NCI-H526 treated with DMSO at 0.1 percent for 48 hours (cell line): ENCODE measurements around the gene KLC4.

Experiments
- DNase-seq: peaks from one replicate; lab custom pipeline; 2025; lab: John Stamatoyannopoulos, UW

KLC4 gene

GRCh38 chr6:43059168-43060033 lies at the start of gene KLC4, which contains the start of gene MRPL2:
Gene KLC4, plus strand, starts transcription at chr6:43059631. Its CDS starts 1,705 bp downstream, at chr6:43061336.
Gene MRPL2, minus strand, starts transcription at chr6:43059434. Its CDS starts 53 bp downstream, at chr6:43059381.
- DNase-seq, result peak; percentile 98

- DNase-seq, result no peak
Observed at GRCh38 chr6:43011207-43011606, 48.2 kb upstream of the KLC4 start.

GRCh38 chr6:43012364-43012763 lies 47.1 kb upstream of the KLC4 start:
- DNase-seq, result no peak

- DNase-seq, result no peak
Observed at GRCh38 chr6:43013097-43013842, 46.2 kb upstream of the KLC4 start.

GRCh38 chr6:43013843-43014433 lies 45.5 kb upstream of the KLC4 start, which contains the start of the genes KLHDC3 and MEA1:
Gene KLHDC3, plus strand, starts transcription at chr6:43014249. Its CDS starts 2,944 bp downstream, at chr6:43017193.
Gene MEA1, minus strand, starts transcription at chr6:43013946. Its CDS starts 133 bp downstream, at chr6:43013813.
- DNase-seq, result peak; percentile 99

GRCh38 chr6:43014434-43014909 lies 45.0 kb upstream of the KLC4 start:
- no peak for DNase-seq

GRCh38 chr6:43016176-43016942 lies 43.1 kb upstream of the KLC4 start:
- no peak for DNase-seq

GRCh38 chr6:43016943-43017334 lies 42.5 kb upstream of the KLC4 start:
- no peak for DNase-seq

- DNase-seq, result no peak
Observed at GRCh38 chr6:43019152-43019551, 40.3 kb upstream of the KLC4 start.

GRCh38 chr6:43020052-43020705 lies 39.3 kb upstream of the KLC4 start:
- DNase-seq, result no peak

- DNase-seq, result no peak
Observed at GRCh38 chr6:43020847-43021246, 38.6 kb upstream of the KLC4 start.

GRCh38 chr6:43021270-43022047 lies 38.0 kb upstream of the KLC4 start, which contains the start of gene RRP36:
Gene RRP36, plus strand, starts transcription at chr6:43021623. Its CDS starts 32 bp downstream, at chr6:43021655.
- DNase-seq, result no peak

- no peak for DNase-seq
Observed at GRCh38 chr6:43024436-43024835, 35.0 kb upstream of the KLC4 start.

- DNase-seq, result no peak
Observed at GRCh38 chr6:43026365-43026764, 33.1 kb upstream of the KLC4 start.

- no peak for DNase-seq
Observed at GRCh38 chr6:43029120-43029519, 30.3 kb upstream of the KLC4 start.

GRCh38 chr6:43032326-43032725 lies 27.1 kb upstream of the KLC4 start:
- no peak for DNase-seq

GRCh38 chr6:43033496-43034189 lies 25.8 kb upstream of the KLC4 start:
- no peak for DNase-seq

GRCh38 chr6:43034190-43034525 lies 25.3 kb upstream of the KLC4 start:
- DNase-seq, result no peak

GRCh38 chr6:43035495-43036194 lies 23.8 kb upstream of the KLC4 start:
- no peak for DNase-seq
